WTC11 (cell line): Measurements from ENCODE around the gene ATP2B2. TPM values are rescaled to one million over a fixed set of nuclear protein-coding genes. Genes with fewer than 3 reads are reported as not detected.
A peak's percentile ranks its signal among the peaks of the same experiment; 100 is the strongest.

Experiments
- ATAC-seq: fragments of 200-7000 bp; cut with Tn5 transposase; 2 replicates; pipeline ENCODE4 v1.10.0; 2021; ENCODE audit warnings: mild to moderate bottlenecking, moderate library complexity
- CTCF ChIA-PET: fragments of 300-600 bp; sonication (Branson Sonifier 250); formaldehyde crosslinking; loops from one replicate; lab custom pipeline; 2021; ENCODE audit warnings: antibody characterized with exemption; lab: Charles Lee
- POLR2A ChIA-PET: fragments of 350-600 bp; sonication (Branson Sonifier 250); formaldehyde crosslinking; loops from one replicate; lab custom pipeline; 2021; ENCODE audit warnings: antibody characterized with exemption; lab: Charles Lee
- DNase-seq: peaks from one replicate; pipeline ENCODE4 v3.0.0; 2021; ENCODE audit warnings: low spot score
- H3K27ac Mint-ChIP-seq: 2 replicates; pipeline ENCODE4 v1.8.0; 2021; ENCODE audit warnings: mixed read lengths
- H3K27me3 Mint-ChIP-seq: 2 replicates; pipeline ENCODE4 v1.8.0; 2021; ENCODE audit warnings: low read depth, mild to moderate bottlenecking, moderate library complexity, mixed read lengths
- H3K36me3 Mint-ChIP-seq: 2 replicates; pipeline ENCODE4 v1.8.0; 2021; ENCODE audit warnings: mixed read lengths
- H3K4me1 Mint-ChIP-seq: 2 replicates; pipeline ENCODE4 v1.8.0; 2022; ENCODE audit warnings: mixed read lengths
- H3K4me3 Mint-ChIP-seq: 2 replicates; pipeline ENCODE4 v1.8.0; 2021; ENCODE audit warnings: mild to moderate bottlenecking, moderate library complexity, mixed read lengths
- H3K9me3 Mint-ChIP-seq: 2 replicates; pipeline ENCODE4 v1.8.0; 2021; ENCODE audit warnings: mixed read lengths
- CREM ChIP-seq: sonication (generic); formaldehyde crosslinking; IDR thresholded peaks from 2 replicates; pipeline ENCODE4 v1.8.1; 2022; ENCODE audit warnings: mild to moderate bottlenecking, missing genetic modification reagents, moderate library complexity
- GABPB1 ChIP-seq: sonication (generic); formaldehyde crosslinking; IDR thresholded peaks from 2 replicates; pipeline ENCODE4 v1.8.1; 2023; ENCODE audit warnings: mild to moderate bottlenecking, missing genetic modification reagents
- GTF2I ChIP-seq: fragments of 250-450 bp; sonication (Bioruptor Pico); conservative IDR thresholded peaks from 2 replicates; pipeline ENCODE4 v1.4.0; 2021; ENCODE audit warnings: mild to moderate bottlenecking
- MYBL2 ChIP-seq: sonication (generic); formaldehyde crosslinking; IDR thresholded peaks from 2 replicates; pipeline ENCODE4 v1.8.1; 2023; ENCODE audit warnings: mild to moderate bottlenecking, moderate library complexity, missing genetic modification reagents
- NR2C2 ChIP-seq: sonication (generic); formaldehyde crosslinking; IDR thresholded peaks from 2 replicates; pipeline ENCODE4 v1.8.0; 2022; ENCODE audit warnings: mild to moderate bottlenecking, missing genetic modification reagents
- ZNF423 ChIP-seq: fragments of 250-450 bp; sonication (Bioruptor Pico); IDR thresholded peaks from 2 replicates; pipeline ENCODE4 v2.1.2; 2022; ENCODE audit warnings: mild to moderate bottlenecking, moderate library complexity
- total RNA-seq: library from RNA; stranded (reverse); gene quantifications from 3 replicates; pipeline ENCODE4 v1.2.3, GENCODE V29; 2021
- TF ChIP-seq, protein P1 (sequence below): fragments of 250-450 bp; sonication (Bioruptor Pico); IDR thresholded peaks from 2 replicates; pipeline ENCODE4 v1.9.0; 2021; ENCODE audit warnings: mild to moderate bottlenecking
- TF ChIP-seq, protein P2 (sequence below): fragments of 250-450 bp; sonication (Bioruptor Pico); IDR thresholded peaks from 2 replicates; pipeline ENCODE4 v1.8.0; 2021; ENCODE audit warnings: mild to moderate bottlenecking
- TF ChIP-seq, protein P3 (sequence below): fragments of 250-450 bp; sonication (Bioruptor Pico); IDR thresholded peaks from 2 replicates; pipeline ENCODE4 v1.9.0; 2021; ENCODE audit warnings: mild to moderate bottlenecking
- TF ChIP-seq, protein P4 (sequence below): sonication (generic); formaldehyde crosslinking; IDR thresholded peaks from 2 replicates; pipeline ENCODE4 v1.8.1; 2023; ENCODE audit warnings: mild to moderate bottlenecking, missing genetic modification reagents, moderate library complexity
- TF ChIP-seq, protein P5 (sequence below): fragments of 250-450 bp; sonication (Bioruptor Pico); conservative IDR thresholded peaks from 2 replicates; pipeline ENCODE4 v1.9.0; 2021; ENCODE audit warnings: mild to moderate bottlenecking
- TF ChIP-seq, protein P6 (sequence below): sonication (generic); formaldehyde crosslinking; IDR thresholded peaks from 2 replicates; pipeline ENCODE4 v1.8.1; 2023; ENCODE audit warnings: mild to moderate bottlenecking, missing genetic modification reagents
- TF ChIP-seq, protein P7 (sequence below): sonication (generic); formaldehyde crosslinking; IDR thresholded peaks from 2 replicates; pipeline ENCODE4 v1.8.0; 2022; ENCODE audit warnings: mild to moderate bottlenecking, missing genetic modification reagents
- TF ChIP-seq, protein P8 (sequence below): sonication (generic); formaldehyde crosslinking; IDR thresholded peaks from 2 replicates; pipeline ENCODE4 v1.8.0; 2022; ENCODE audit warnings: mild to moderate bottlenecking, missing genetic modification reagents

ATP2B2 gene
- total RNA-seq, 1 experiment from 2014 or later: 0.48 TPM

DNA sequence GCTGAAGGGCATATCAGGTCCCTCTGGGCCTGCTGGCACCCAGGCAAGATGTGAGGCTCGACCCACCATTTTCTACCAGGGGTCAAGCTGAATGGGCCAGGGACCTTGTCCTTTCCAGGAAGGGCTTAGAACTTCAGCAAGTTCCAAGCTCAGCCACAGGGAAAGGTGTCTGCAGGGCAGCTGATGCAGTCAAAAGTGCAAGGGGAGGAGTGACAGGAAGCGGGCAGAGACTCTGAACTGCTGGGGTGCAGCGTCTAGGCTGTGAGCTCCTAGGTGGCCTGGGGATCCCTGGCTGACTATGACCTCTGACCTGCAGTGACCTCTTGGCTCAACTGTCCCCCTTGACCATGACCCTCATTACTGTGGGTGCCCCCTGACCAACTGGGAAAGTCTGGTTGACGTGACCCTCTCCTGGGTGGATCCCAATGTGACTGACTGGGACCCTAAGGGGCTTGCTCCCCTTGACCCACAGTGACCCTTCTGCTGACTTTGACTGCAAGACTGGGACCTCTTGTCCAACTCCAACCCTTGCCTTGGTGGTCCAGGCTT is 170.1 kb downstream of the ATP2B2 start:
- no peak for ATAC-seq
- no peak overlapping the region for H3K27ac Mint-ChIP-seq
- H3K4me3 Mint-ChIP-seq: no peak overlapping the region
- H3K4me1 Mint-ChIP-seq: 0 out of 2 replicates have a peak, but pooled peaks cover 5% of the 10 kb centered on the region
- H3K36me3 Mint-ChIP-seq: no peaks in the 10 kb centered on the region
- CTCF ChIA-PET: interaction anchor here (0.6 to 1.9 kb wide), 4 partner anchors 9 to 48 kb away, joined by 3 to 13 read pairs (median 4); no protein-coding TSS in a partner anchor
- DNase-seq: no peak
- TF ChIP-seq, protein P1, sequence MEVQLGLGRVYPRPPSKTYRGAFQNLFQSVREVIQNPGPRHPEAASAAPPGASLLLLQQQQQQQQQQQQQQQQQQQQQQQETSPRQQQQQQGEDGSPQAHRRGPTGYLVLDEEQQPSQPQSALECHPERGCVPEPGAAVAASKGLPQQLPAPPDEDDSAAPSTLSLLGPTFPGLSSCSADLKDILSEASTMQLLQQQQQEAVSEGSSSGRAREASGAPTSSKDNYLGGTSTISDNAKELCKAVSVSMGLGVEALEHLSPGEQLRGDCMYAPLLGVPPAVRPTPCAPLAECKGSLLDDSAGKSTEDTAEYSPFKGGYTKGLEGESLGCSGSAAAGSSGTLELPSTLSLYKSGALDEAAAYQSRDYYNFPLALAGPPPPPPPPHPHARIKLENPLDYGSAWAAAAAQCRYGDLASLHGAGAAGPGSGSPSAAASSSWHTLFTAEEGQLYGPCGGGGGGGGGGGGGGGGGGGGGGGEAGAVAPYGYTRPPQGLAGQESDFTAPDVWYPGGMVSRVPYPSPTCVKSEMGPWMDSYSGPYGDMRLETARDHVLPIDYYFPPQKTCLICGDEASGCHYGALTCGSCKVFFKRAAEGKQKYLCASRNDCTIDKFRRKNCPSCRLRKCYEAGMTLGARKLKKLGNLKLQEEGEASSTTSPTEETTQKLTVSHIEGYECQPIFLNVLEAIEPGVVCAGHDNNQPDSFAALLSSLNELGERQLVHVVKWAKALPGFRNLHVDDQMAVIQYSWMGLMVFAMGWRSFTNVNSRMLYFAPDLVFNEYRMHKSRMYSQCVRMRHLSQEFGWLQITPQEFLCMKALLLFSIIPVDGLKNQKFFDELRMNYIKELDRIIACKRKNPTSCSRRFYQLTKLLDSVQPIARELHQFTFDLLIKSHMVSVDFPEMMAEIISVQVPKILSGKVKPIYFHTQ (CRISPR knock-in tag): no peak
- TF ChIP-seq NR2C2 (CRISPR knock-in tag): no peak
- no peak for TF ChIP-seq GTF2I (CRISPR knock-in tag)
- TF ChIP-seq MYBL2 (CRISPR knock-in tag): no peak
- H3K9me3 Mint-ChIP-seq: no peaks in the 10 kb centered on the region
- H3K27me3 Mint-ChIP-seq: peaks cover 1% of the 10 kb centered on the region
- POLR2A ChIA-PET: no interaction called here

DNA sequence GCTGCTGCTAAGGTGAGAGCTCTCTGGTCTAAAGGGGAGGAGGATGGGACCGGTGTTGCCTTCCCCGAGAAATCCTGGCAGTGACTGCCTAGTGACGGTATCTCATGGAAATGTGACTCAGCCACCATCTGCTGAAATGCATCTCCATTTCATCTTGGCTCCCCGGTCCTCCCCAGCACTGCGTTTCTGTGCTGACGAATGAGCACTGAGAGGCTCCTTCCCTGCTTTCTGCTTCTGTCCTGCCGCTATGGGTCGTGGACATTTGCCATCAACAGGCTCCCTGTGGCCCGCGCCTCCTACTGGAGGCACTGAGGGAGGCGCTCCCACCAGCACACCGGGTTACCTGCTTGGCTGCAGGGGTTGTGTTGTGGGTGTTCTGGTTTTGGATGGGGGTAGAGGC is 170.9 kb downstream of the ATP2B2 start:
- Mint-ChIP-seq H3K4me1 (0 out of 2 replicates have a peak, but pooled peaks cover 5% of the 10 kb centered on the region), H3K9me3 (no peaks in the 10 kb centered on the region), H3K4me3 (no peak overlapping the region), H3K27me3 (peaks cover 6% of the 10 kb centered on the region), H3K36me3 (no peaks in the 10 kb centered on the region), H3K27ac (no peak overlapping the region)
- peak; percentile 42 for DNase-seq
- ChIA-PET POLR2A (no interaction called here), CTCF (interaction anchor here (0.7 to 1.9 kb wide), 6 partner anchors 10 to 373 kb away, joined by 3 to 13 read pairs (median 3); no protein-coding TSS in a partner anchor)
- peak; percentile 65 for ATAC-seq
- TF ChIP-seq, protein P2, sequence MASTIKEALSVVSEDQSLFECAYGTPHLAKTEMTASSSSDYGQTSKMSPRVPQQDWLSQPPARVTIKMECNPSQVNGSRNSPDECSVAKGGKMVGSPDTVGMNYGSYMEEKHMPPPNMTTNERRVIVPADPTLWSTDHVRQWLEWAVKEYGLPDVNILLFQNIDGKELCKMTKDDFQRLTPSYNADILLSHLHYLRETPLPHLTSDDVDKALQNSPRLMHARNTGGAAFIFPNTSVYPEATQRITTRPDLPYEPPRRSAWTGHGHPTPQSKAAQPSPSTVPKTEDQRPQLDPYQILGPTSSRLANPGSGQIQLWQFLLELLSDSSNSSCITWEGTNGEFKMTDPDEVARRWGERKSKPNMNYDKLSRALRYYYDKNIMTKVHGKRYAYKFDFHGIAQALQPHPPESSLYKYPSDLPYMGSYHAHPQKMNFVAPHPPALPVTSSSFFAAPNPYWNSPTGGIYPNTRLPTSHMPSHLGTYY (CRISPR knock-in tag): no peak
- peak; percentile 25; the same call in 1 of the 2 replicates for TF ChIP-seq ZNF423 (CRISPR knock-in tag)

DNA sequence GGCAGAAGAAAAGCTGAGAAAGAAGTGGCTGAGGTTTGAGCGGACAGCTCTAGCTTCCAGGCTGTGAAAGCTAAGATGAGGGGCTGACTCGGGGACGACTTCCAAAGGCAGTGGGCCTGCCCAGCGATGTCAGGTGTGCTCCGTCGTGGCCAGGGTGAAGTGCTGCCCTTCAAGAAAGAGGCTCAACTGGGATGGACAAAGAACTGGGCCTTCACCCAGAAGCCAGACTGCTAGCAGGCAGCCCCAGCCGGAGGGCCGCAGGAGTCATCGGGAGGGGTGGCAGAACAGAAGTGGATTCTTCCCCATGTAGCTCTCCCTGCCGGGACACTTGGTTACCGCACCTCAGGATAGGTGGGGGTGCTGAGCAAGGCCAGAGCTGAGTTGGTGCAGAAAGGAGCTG is 171.3 kb downstream of the ATP2B2 start:
- POLR2A ChIA-PET: no interaction called here
- DNase-seq (no peak), ATAC-seq (no peak)
- TF ChIP-seq, protein P3, sequence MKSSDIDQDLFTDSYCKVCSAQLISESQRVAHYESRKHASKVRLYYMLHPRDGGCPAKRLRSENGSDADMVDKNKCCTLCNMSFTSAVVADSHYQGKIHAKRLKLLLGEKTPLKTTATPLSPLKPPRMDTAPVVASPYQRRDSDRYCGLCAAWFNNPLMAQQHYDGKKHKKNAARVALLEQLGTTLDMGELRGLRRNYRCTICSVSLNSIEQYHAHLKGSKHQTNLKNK (CRISPR knock-in tag): no peak
- TF ChIP-seq, protein P4, sequence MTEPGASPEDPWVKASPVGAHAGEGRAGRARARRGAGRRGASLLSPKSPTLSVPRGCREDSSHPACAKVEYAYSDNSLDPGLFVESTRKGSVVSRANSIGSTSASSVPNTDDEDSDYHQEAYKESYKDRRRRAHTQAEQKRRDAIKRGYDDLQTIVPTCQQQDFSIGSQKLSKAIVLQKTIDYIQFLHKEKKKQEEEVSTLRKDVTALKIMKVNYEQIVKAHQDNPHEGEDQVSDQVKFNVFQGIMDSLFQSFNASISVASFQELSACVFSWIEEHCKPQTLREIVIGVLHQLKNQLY (CRISPR knock-in tag): no peak
- TF ChIP-seq, protein P5, sequence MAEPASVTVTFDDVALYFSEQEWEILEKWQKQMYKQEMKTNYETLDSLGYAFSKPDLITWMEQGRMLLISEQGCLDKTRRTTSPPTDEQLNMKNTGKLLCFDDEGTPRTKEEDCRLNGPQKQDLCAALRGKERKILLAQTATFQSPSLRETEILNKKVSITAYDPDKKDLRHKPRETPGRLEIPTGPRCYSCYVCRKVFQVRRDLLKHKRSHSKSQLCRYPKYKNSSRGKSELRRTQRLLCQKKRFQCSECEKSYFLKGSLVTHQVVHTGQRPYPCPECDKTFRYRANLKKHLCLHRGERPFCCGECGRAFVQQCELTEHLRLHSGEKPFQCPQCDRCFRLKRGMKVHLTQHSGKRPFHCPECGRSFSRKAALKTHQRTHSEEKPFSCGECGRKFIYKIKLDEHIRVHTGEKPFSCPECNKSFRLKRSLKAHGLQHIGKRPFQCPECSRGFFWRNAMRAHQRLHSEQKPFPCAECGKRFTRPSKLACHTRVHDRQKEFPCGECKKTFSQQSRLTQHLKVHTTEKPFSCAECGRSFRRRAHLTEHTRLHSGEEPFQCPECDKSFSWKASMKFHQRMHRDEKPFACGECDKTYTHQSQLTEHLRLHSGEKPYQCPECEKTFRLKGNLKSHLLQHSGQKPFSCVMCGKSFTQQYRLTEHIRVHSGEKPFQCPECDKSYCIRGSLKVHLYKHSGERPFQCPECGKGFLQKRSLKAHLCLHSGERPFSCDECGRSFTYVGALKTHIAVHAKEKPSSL (CRISPR knock-in tag): no peak
- CTCF ChIA-PET: interaction anchor here (0.7 to 1.9 kb wide), 6 partner anchors 10 to 373 kb away, joined by 3 to 13 read pairs (median 3); no protein-coding TSS in a partner anchor
- Mint-ChIP-seq H3K9me3 (no peaks in the 10 kb centered on the region), H3K27ac (no peak overlapping the region), H3K4me3 (no peak overlapping the region), H3K27me3 (peaks cover 10% of the 10 kb centered on the region), H3K4me1 (0 out of 2 replicates have a peak, but pooled peaks cover 5% of the 10 kb centered on the region), H3K36me3 (no peaks in the 10 kb centered on the region)

DNA sequence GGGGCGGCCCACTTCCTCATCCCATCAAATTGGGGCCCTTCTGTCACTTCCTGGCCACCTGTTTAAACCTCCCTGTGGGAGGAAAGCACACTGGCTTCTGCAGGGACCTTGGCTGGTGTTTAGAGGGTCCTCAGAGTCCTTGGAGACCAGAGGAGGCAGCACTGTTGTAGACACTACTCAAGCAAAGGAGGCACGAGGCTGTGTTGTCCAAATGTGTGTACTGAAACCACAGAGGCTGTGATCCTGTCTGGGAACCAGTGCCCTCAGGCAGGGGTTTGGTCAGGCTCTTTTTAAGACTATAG is 172.1 kb downstream of the ATP2B2 start:
- Mint-ChIP-seq H3K27me3 (peaks cover 16% of the 10 kb centered on the region), H3K9me3 (no peaks in the 10 kb centered on the region), H3K4me1 (0 out of 2 replicates have a peak, but pooled peaks cover 5% of the 10 kb centered on the region), H3K36me3 (no peaks in the 10 kb centered on the region), H3K4me3 (no peak overlapping the region), H3K27ac (no peak overlapping the region)
- no peak for ATAC-seq
- CTCF ChIA-PET: interaction anchor here (1.3 kb wide), 1 partner anchor 90 kb away, joined by 3 read pairs; no protein-coding TSS in a partner anchor
- DNase-seq: no peak
- POLR2A ChIA-PET: no interaction called here
- no peak for TF ChIP-seq GABPB1 (CRISPR knock-in tag)
- TF ChIP-seq, protein P6, sequence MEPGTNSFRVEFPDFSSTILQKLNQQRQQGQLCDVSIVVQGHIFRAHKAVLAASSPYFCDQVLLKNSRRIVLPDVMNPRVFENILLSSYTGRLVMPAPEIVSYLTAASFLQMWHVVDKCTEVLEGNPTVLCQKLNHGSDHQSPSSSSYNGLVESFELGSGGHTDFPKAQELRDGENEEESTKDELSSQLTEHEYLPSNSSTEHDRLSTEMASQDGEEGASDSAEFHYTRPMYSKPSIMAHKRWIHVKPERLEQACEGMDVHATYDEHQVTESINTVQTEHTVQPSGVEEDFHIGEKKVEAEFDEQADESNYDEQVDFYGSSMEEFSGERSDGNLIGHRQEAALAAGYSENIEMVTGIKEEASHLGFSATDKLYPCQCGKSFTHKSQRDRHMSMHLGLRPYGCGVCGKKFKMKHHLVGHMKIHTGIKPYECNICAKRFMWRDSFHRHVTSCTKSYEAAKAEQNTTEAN (CRISPR knock-in tag): no peak
- no peak for TF ChIP-seq CREM (CRISPR knock-in tag)
- TF ChIP-seq, protein P7, sequence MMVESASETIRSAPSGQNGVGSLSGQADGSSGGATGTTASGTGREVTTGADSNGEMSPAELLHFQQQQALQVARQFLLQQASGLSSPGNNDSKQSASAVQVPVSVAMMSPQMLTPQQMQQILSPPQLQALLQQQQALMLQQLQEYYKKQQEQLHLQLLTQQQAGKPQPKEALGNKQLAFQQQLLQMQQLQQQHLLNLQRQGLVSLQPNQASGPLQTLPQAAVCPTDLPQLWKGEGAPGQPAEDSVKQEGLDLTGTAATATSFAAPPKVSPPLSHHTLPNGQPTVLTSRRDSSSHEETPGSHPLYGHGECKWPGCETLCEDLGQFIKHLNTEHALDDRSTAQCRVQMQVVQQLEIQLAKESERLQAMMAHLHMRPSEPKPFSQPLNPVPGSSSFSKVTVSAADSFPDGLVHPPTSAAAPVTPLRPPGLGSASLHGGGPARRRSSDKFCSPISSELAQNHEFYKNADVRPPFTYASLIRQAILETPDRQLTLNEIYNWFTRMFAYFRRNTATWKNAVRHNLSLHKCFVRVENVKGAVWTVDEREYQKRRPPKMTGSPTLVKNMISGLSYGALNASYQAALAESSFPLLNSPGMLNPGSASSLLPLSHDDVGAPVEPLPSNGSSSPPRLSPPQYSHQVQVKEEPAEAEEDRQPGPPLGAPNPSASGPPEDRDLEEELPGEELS (CRISPR knock-in tag): no peak
- TF ChIP-seq, protein P8, sequence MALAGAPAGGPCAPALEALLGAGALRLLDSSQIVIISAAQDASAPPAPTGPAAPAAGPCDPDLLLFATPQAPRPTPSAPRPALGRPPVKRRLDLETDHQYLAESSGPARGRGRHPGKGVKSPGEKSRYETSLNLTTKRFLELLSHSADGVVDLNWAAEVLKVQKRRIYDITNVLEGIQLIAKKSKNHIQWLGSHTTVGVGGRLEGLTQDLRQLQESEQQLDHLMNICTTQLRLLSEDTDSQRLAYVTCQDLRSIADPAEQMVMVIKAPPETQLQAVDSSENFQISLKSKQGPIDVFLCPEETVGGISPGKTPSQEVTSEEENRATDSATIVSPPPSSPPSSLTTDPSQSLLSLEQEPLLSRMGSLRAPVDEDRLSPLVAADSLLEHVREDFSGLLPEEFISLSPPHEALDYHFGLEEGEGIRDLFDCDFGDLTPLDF: no peak
